ENCODE data around the gene PTPRC.

The PTPRC gene

GRCh38 chr1:198681252-198681651 is 42.4 kb downstream of the PTPRC start:
- no peak for DNase-seq (ENCODE audit: low read depth, low spot score)
- Histone ChIP-seq H3K4me1 (ENCODE audit: insufficient read depth, insufficient read length) (no peaks in the 10 kb centered on the region), H3K27me3 (ENCODE audit: insufficient read depth, insufficient read length) (no peaks in the 10 kb centered on the region), H3K4me3 (ENCODE audit: insufficient read length, low read depth) (no peak overlapping the region), H3K36me3 (ENCODE audit: insufficient read depth, insufficient read length, low read length) (no peaks in the 10 kb centered on the region), H3K9me3 (ENCODE audit: insufficient read depth, low read length) (no peaks in the 10 kb centered on the region), H3K9ac (ENCODE audit: insufficient read length, low read depth) (no peak overlapping the region)
- TF ChIP-seq YY1 (IDR thresholded peaks at IDR 0.05; ENCODE audit: insufficient read depth, insufficient read length) = no peak
- no peak for TF ChIP-seq ZNF274 (IDR thresholded peaks at IDR 0.05; ENCODE audit: low read depth, low read length)
- TF ChIP-seq SUZ12 (IDR thresholded peaks at IDR 0.05; ENCODE audit: extremely low read depth, insufficient read depth, insufficient read length) = no peak

DNA sequence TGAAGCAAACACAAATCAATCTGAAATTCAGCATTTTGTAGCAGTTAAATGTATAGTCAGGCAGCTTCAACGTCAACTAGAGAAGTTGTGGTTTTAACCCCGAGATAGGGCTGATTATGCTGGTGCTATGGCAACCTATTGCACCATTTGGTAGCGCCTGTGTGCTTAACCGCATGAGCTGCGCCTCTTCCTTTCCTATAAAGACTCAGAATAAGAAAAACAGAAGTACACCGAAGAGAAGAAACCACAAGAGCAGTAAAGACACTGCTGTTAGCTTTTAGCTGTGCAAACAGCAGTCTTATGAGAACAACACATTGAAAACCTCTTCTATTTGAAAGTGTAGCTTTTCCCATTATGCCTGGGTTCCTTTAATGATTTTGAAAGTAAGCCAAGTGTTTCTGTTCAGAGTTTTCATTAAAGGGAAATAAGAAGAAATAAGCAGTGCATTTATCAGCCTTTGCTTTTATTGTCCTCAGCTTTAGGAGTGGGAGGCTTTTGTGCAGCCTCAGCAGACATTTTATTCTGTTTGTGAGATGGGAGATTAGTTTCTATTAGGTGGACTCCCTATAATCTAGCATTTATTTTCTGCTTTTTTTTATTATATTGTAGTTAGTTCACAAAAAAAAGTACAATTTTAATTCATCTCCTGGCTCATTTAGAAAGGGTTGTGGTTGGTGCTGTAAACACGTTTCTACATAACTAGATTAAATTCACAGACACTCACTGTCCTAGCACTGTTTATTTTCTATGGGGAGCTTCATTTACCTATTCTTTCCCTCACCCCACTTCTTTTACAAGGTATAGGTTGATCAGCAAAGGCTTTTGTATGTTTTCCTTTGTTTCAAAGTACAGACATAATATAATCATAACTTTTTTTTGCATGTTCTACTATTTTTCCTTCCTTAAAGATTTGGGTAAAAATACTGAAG is 43.3 kb downstream of the PTPRC start:
- Histone ChIP-seq H3K9ac (ENCODE audit: insufficient read length, low read depth) (no peak overlapping the region), H3K27me3 (ENCODE audit: insufficient read depth, insufficient read length) (no peaks in the 10 kb centered on the region), H3K9me3 (ENCODE audit: insufficient read depth, low read length) (no peaks in the 10 kb centered on the region), H3K4me1 (ENCODE audit: insufficient read depth, insufficient read length) (no peaks in the 10 kb centered on the region), H3K36me3 (ENCODE audit: insufficient read depth, insufficient read length, low read length) (no peaks in the 10 kb centered on the region), H3K4me3 (ENCODE audit: insufficient read length, low read depth) (no peak overlapping the region)
- no peak for DNase-seq (ENCODE audit: low read depth, low spot score)
- TF ChIP-seq YY1 (IDR thresholded peaks at IDR 0.05; ENCODE audit: insufficient read depth, insufficient read length) (no peak), ZNF274 (IDR thresholded peaks at IDR 0.05; ENCODE audit: low read depth, low read length) (no peak), SUZ12 (IDR thresholded peaks at IDR 0.05; ENCODE audit: extremely low read depth, insufficient read depth, insufficient read length) (no peak)

- DNase-seq (ENCODE audit: low read depth, low spot score) = no peak
- H3K4me3 ChIP-seq (ENCODE audit: insufficient read length, low read depth) = no peak overlapping the region
- no peaks in the 10 kb centered on the region for H3K4me1 ChIP-seq (ENCODE audit: insufficient read depth, insufficient read length)
- H3K9me3 ChIP-seq (ENCODE audit: insufficient read depth, low read length) = no peaks in the 10 kb centered on the region
- H3K27me3 ChIP-seq (ENCODE audit: insufficient read depth, insufficient read length) = no peaks in the 10 kb centered on the region
- no peaks in the 10 kb centered on the region for H3K36me3 ChIP-seq (ENCODE audit: insufficient read depth, insufficient read length, low read length)
- no peak overlapping the region for H3K9ac ChIP-seq (ENCODE audit: insufficient read length, low read depth)
- TF ChIP-seq SUZ12 (IDR thresholded peaks at IDR 0.05; ENCODE audit: extremely low read depth, insufficient read depth, insufficient read length) (no peak), YY1 (IDR thresholded peaks at IDR 0.05; ENCODE audit: insufficient read depth, insufficient read length) (no peak), ZNF274 (IDR thresholded peaks at IDR 0.05; ENCODE audit: low read depth, low read length) (no peak)
These were observed 44.0 kb downstream of the PTPRC start for GRCh38 chr1:198682850-198683249.

GRCh38 chr1:198683449-198683848 is 44.6 kb downstream of the PTPRC start:
- TF ChIP-seq ZNF274 (IDR thresholded peaks at IDR 0.05; ENCODE audit: low read depth, low read length) = no peak
- TF ChIP-seq SUZ12 (IDR thresholded peaks at IDR 0.05; ENCODE audit: extremely low read depth, insufficient read depth, insufficient read length) = no peak
- TF ChIP-seq YY1 (IDR thresholded peaks at IDR 0.05; ENCODE audit: insufficient read depth, insufficient read length) = no peak
- H3K4me3 ChIP-seq (ENCODE audit: insufficient read length, low read depth) = no peak overlapping the region
- no peaks in the 10 kb centered on the region for H3K27me3 ChIP-seq (ENCODE audit: insufficient read depth, insufficient read length)
- H3K9ac ChIP-seq (ENCODE audit: insufficient read length, low read depth) = no peak overlapping the region
- no peaks in the 10 kb centered on the region for H3K4me1 ChIP-seq (ENCODE audit: insufficient read depth, insufficient read length)
- H3K9me3 ChIP-seq (ENCODE audit: insufficient read depth, low read length) = no peaks in the 10 kb centered on the region
- no peaks in the 10 kb centered on the region for H3K36me3 ChIP-seq (ENCODE audit: insufficient read depth, insufficient read length, low read length)
- DNase-seq (ENCODE audit: low read depth, low spot score) = no peak

DNA sequence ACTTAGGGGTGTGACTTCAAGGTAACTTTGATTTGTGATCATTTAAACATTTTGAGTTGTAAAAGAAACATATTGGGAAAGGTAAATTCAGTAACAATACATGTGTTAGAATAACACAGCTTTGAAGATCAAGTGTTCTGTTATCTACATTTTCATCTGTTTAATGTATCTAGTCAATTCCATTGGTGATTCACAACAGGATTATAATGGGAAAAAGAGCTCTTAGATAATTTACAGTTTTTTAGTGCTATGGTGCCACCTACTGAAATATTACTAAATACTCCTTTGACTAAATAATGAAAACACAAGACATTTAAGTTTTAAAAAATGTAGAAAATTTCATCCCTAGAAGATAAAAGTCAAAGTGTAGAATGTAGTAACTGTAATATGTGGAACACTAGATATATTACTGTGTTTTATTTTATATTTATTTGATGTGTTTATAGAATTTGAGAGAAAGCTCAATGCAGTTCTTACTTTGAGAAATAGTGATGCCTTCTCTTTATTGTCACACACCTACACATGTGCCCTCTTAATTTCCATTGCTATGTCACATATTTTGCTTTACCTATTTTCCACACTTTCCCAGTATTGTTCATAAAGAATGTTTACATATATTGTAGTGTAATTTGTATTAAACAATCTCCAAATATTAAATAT is 47.4 kb downstream of the PTPRC start:
- H3K27me3 ChIP-seq (ENCODE audit: insufficient read depth, insufficient read length) = no peaks in the 10 kb centered on the region
- H3K36me3 ChIP-seq (ENCODE audit: insufficient read depth, insufficient read length, low read length) = no peaks in the 10 kb centered on the region
- no peaks in the 10 kb centered on the region for H3K9me3 ChIP-seq (ENCODE audit: insufficient read depth, low read length)
- DNase-seq (ENCODE audit: low read depth, low spot score) = no peak
- no peak for TF ChIP-seq ZNF274 (IDR thresholded peaks at IDR 0.05; ENCODE audit: low read depth, low read length)
- no peak for TF ChIP-seq YY1 (IDR thresholded peaks at IDR 0.05; ENCODE audit: insufficient read depth, insufficient read length)
- no peak for TF ChIP-seq SUZ12 (IDR thresholded peaks at IDR 0.05; ENCODE audit: extremely low read depth, insufficient read depth, insufficient read length)
- no peak overlapping the region for H3K9ac ChIP-seq (ENCODE audit: insufficient read length, low read depth)
- H3K4me1 ChIP-seq (ENCODE audit: insufficient read depth, insufficient read length) = no peaks in the 10 kb centered on the region
- no peak overlapping the region for H3K4me3 ChIP-seq (ENCODE audit: insufficient read length, low read depth)

- no peak for TF ChIP-seq ZNF274 (IDR thresholded peaks at IDR 0.05; ENCODE audit: low read depth, low read length)
- TF ChIP-seq SUZ12 (IDR thresholded peaks at IDR 0.05; ENCODE audit: extremely low read depth, insufficient read depth, insufficient read length) = no peak
- no peak for TF ChIP-seq YY1 (IDR thresholded peaks at IDR 0.05; ENCODE audit: insufficient read depth, insufficient read length)
- H3K9ac ChIP-seq (ENCODE audit: insufficient read length, low read depth) = no peak overlapping the region
- no peaks in the 10 kb centered on the region for H3K36me3 ChIP-seq (ENCODE audit: insufficient read depth, insufficient read length, low read length)
These were observed 48.6 kb downstream of the PTPRC start for GRCh38 chr1:198687429-198687828.

DNA sequence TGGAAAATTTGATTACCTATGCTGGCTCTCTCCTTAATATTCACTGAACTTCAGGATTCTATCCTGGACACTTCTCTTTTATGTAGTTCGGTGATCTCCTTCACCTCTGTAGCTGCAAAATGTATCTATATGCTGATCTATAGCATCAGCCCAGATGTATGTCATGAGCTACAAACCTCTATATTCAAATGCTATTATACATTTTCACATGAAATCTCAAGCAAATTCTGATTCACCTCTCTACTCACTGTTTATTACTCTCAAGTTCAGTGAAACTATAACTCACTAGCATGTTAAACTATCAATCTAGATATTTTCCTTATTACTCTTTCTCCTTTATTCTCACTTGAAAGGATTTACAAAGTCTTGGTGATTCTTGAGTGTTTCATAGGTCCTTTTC is 52.2 kb downstream of the PTPRC start:
- no peak for DNase-seq (ENCODE audit: low read depth, low spot score)
- Histone ChIP-seq H3K27me3 (ENCODE audit: insufficient read depth, insufficient read length) (no peaks in the 10 kb centered on the region), H3K9me3 (ENCODE audit: insufficient read depth, low read length) (no peaks in the 10 kb centered on the region), H3K4me3 (ENCODE audit: insufficient read length, low read depth) (no peak overlapping the region), H3K36me3 (ENCODE audit: insufficient read depth, insufficient read length, low read length) (no peaks in the 10 kb centered on the region), H3K9ac (ENCODE audit: insufficient read length, low read depth) (no peak overlapping the region), H3K4me1 (ENCODE audit: insufficient read depth, insufficient read length) (no peaks in the 10 kb centered on the region)
- no peak for TF ChIP-seq ZNF274 (IDR thresholded peaks at IDR 0.05; ENCODE audit: low read depth, low read length)
- no peak for TF ChIP-seq YY1 (IDR thresholded peaks at IDR 0.05; ENCODE audit: insufficient read depth, insufficient read length)
- no peak for TF ChIP-seq SUZ12 (IDR thresholded peaks at IDR 0.05; ENCODE audit: extremely low read depth, insufficient read depth, insufficient read length)

More at GRCh38 chr1:198687429-198687828, 48.6 kb downstream of the PTPRC start:
- H3K4me1 ChIP-seq (ENCODE audit: insufficient read depth, insufficient read length) = no peaks in the 10 kb centered on the region
- H3K4me3 ChIP-seq (ENCODE audit: insufficient read length, low read depth) = no peak overlapping the region
- H3K27me3 ChIP-seq (ENCODE audit: insufficient read depth, insufficient read length) = no peaks in the 10 kb centered on the region
- H3K9me3 ChIP-seq (ENCODE audit: insufficient read depth, low read length) = no peaks in the 10 kb centered on the region
- no peak for DNase-seq (ENCODE audit: low read depth, low spot score)
